HG03039 (cell line): ENCODE results near the gene GOLGA7B.
"Not testable (repeated sequence)": the region's sequence is repeated elsewhere in the genome, so short reads cannot be mapped to it uniquely, and the experiment has no call there.

Experiments
- ATAC-seq: cut with Tn5 transposase; IDR thresholded peaks from one replicate; pipeline ENCODE4 v1.9.1; 2021; ENCODE audit warnings: mild to moderate bottlenecking, moderate library complexity; ENCODE audit not compliant: unreplicated experiment

Gene GOLGA7B

DNA sequence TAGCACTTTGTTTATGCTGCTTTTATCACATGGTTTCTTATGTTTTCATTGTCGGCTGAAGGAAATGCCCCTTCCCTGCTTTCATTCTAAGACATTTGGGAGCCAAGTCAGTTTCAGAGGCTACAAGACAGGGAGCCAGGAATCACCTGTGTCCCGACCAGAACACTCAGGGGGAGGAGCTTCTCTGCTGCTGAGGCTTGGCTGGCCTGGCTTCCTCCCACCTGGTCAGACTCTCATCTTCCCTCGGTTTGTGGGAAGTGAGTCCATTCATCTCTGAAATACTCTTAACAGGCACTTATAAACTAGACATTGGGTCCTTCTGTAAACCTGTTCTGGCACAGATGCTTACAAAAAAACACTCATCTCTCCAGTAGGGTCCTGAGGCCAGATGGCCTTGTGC, 19.6 kb upstream of the GOLGA7B start:
- ATAC-seq, result no peak

DNA sequence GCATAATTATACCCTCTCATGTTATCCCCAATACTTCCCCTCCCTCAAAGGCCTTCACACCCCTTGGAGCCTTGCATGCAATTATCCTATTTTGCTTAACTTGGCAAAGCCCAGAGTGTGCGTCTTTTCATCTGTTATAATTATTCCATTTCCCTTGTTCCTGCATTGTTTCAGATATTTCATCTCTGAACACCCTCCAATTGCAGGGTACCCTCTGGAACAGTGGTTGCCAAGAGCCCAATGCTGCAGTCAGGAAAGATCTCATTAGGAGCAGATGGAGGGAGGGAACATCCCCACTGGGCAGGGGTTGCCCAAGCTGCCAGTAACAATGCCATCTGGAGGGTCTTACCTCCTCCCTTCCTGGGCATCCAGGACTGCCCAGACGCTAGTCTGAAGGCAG, 18.4 kb upstream of the GOLGA7B start:
- ATAC-seq, result no peak

DNA sequence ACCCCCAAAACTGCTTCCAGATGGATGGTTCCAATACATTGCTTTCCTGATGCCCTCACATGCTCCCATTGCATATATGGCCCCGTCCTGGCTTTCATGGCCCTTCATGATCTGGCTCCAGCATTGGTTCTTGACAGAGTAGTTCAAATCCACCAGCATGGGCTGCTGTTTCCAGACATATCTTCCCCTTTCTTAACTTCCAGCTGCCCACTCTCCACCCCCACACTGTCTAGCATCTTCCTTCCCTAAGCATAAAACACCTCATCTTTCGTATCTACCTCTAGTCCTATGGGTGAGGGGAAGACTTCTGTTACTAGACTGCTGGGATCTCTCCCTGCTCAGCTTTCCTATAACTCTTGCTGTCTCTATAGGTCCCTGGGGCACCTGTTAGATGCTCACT, 13.2 kb upstream of the GOLGA7B start:
- ATAC-seq, result no peak

- ATAC-seq, result no peak
Observed at GRCh38 chr10:97838091-97838490, 11.6 kb upstream of the GOLGA7B start.

- ATAC-seq, result not testable (repeated sequence)
Observed at GRCh38 chr10:97841166-97841565, 8.5 kb upstream of the GOLGA7B start.

- not testable (repeated sequence) for ATAC-seq
Observed at GRCh38 chr10:97842114-97842513, 7.5 kb upstream of the GOLGA7B start.

- no peak for ATAC-seq
Observed at GRCh38 chr10:97842656-97843280, 6.9 kb upstream of the GOLGA7B start.

DNA sequence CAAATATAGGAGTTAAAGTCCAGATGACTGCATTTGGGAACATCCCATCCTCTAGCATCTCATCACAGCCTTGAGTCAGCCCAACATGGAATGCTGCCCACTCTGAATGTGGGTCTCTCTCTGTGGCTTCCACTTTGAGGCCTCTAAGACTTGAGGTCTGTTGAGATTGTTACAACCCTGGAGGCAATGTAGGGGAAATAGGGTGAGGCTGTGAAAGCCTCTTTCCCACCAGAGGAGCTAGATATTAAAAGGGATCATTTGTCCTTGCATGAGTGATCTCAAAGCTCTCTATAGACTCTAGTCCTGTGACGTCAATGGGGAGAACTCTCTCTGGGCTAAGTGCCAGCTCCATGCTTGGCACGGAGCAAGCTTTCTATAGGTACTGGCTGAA, 6.4 kb upstream of the GOLGA7B start:
- no peak for ATAC-seq

DNA sequence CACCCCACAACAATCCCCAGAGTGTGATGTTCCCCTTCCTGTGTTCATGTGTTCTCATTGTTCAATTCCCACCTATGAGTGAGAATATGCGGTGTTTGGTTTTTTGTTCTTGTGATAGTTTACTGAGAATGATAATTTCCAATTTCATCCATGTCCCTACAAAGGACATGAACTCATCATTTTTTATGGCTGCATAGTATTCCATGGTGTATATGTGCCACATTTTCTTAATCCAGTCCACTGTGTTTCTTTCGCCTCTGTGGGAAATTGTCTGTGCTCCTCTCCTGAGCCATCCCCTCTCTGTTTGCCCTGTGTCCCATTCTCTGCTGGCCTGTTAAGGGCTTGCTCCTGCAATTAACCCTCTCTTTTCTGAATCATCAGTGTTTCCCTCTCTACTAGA, 5.7 kb upstream of the GOLGA7B start:
- ATAC-seq, result not testable (repeated sequence)

DNA sequence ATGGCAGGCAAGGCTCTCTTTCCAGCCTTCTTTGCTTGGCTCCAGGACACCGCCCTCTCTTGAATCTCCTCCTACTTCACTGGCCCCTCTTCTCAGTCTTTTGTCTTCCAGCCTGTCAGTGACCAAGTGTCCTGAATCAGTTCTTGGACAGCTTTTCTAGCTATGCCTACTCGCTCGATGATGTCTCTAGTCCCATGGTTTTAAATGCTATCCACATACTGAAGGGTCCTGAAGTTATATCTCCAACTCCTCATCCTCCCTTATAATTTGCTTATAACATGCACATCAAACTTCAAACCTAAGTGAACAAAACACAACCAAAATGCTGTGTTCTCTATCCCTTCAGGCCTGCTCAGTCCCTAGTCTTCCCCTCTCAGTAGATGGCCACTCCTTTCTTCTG, 5.0 kb upstream of the GOLGA7B start:
- no peak for ATAC-seq

GRCh38 chr10:97849103-97849686, 448 bp upstream of the GOLGA7B start:
- ATAC-seq, result no peak

- ATAC-seq, result no peak
Observed at GRCh38 chr10:97850446-97850845, 803 bp downstream of the GOLGA7B start.

GRCh38 chr10:97851341-97852001, 1.8 kb downstream of the GOLGA7B start:
- no peak for ATAC-seq

DNA sequence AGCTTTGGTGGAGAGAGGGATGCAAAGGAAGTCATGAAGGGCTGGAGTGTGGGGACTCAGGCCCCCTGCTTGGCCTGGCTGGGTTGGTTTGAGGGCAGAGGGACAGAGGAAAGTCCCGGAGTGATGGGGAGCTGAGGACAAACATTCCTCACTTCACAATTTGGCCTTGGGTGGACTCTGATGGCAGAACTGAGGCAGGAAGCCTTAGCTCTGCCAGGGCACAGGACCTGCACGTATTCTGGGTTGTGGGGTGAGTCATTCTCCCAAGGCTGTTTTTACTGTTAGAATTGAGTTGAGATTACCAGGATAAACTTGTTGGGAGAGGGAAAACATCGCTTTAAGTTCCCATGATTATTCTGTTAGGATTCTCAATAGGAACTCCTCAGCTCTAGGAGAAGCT, 2.6 kb downstream of the GOLGA7B start:
- no peak for ATAC-seq

DNA sequence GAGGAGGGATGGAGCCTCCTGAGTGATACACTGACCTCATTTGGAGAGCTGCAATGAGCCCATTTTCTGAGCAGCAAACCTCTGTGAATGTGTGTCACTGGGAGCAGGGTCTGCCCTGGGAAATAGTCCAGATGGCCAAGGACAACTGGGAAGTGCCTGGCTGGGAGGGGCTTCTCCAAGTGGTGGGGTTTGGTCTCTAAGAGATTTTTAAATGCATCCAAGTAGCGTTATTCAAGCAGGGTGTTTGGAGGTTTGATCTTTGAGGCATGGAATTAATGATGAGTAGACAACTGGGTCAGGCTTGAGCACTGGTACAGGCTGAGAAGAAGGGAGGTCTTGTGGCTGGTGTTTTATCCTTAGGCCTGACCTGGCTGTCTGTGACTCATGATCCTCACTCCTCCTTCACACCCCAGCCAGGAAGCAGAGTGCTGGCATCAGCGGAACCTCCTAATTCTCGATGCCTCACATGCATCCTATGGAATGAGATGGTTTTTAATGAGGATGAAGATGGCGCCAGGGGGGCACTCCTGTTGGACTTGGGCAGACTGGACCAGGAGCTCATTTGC, 3.3 kb downstream of the GOLGA7B start:
- ATAC-seq, result no peak

- no peak for ATAC-seq
Observed at GRCh38 chr10:97854743-97855142, 5.1 kb downstream of the GOLGA7B start.

GRCh38 chr10:97858001-97858439, 8.4 kb downstream of the GOLGA7B start:
- no peak for ATAC-seq

GRCh38 chr10:97861097-97861750, 11.6 kb downstream of the GOLGA7B start:
- no peak for ATAC-seq

GRCh38 chr10:97861924-97862323, 12.3 kb downstream of the GOLGA7B start:
- no peak for ATAC-seq

- no peak for ATAC-seq
Observed at GRCh38 chr10:97863808-97864207, 14.2 kb downstream of the GOLGA7B start.

- ATAC-seq, result no peak
Observed at GRCh38 chr10:97865488-97865887, 15.8 kb downstream of the GOLGA7B start.
